Esophagus (tissue), 2 donors: ENCODE results near the gene COBL. TPM values are rescaled to one million over a fixed set of nuclear protein-coding genes. Genes with fewer than 3 reads are reported as not detected.
A peak's percentile ranks its signal among the peaks of the same experiment; 100 is the strongest.

Experiments
- H3K27ac ChIP-seq, 2 donors: one replicate each; pipeline ENCODE4 v1.5.1; 2013; ENCODE audit warnings: low read depth in 2 of 2, mild to moderate bottlenecking in 2 of 2, inconsistent platforms in 1 of 2, low read length in 1 of 2, moderate library complexity in 1 of 2
- H3K27me3 ChIP-seq, 2 donors: one replicate each; pipeline ENCODE4 v1.6.1; 2013; ENCODE audit warnings: low read length in 2 of 2, control low read depth in 1 of 2, mild to moderate bottlenecking in 1 of 2; ENCODE audit not compliant: insufficient read depth in 2 of 2, control insufficient read depth in 1 of 2
- H3K36me3 ChIP-seq, 2 donors: one replicate each; pipeline ENCODE4 v1.6.1; 2013; ENCODE audit warnings: low read length in 1 of 2; ENCODE audit not compliant: control insufficient read depth in 2 of 2, insufficient read depth in 2 of 2
- H3K4me1 ChIP-seq, 2 donors: one replicate each; pipeline ENCODE4 v1.6.1; 2013; ENCODE audit warnings: low read length in 1 of 2; ENCODE audit not compliant: control insufficient read depth in 2 of 2, insufficient read depth in 2 of 2
- H3K4me3 ChIP-seq, 2 donors: one replicate each; pipeline ENCODE4 v1.5.1; 2013; ENCODE audit warnings: low read length in 2 of 2, mild to moderate bottlenecking in 2 of 2, low read depth in 1 of 2, moderate library complexity in 1 of 2
- H3K9me3 ChIP-seq, 2 donors: one replicate each; pipeline ENCODE4 v1.6.1; 2013; ENCODE audit warnings: mild to moderate bottlenecking in 2 of 2, low read depth in 1 of 2, low read length in 1 of 2, moderate library complexity in 1 of 2; ENCODE audit not compliant: control insufficient read depth in 2 of 2, insufficient read depth in 1 of 2
- WGBS, 2 donors: extraction: QIAGEN DNeasy Blood & Tissue Kit; methylation state at CpG; one replicate each; pipeline ENCODE4 v1.1.7; 2013; 5-methylcytosine and 5-hydroxymethylcytosine counted together
- polyA plus RNA-seq, 2 donors: library from polyadenylated mRNA; stranded (reverse); fragments of 200-250 nt; gene quantifications; one replicate each; pipeline ENCODE4 v1.2.3, GENCODE V29; 2013
- donor health status: healthy with polysubstance abuse.
- donor health status: Bipolar disorder and iron deficiency.

COBL gene
- polyA plus RNA-seq, 2 donors: 3.6 to 6.1 TPM

- no peak overlapping the region for H3K4me3 ChIP-seq
- peaks cover 0 to under 1% of the 10 kb centered on the region in 2 donors for H3K9me3 ChIP-seq
- H3K27me3 ChIP-seq: no peaks in the 10 kb centered on the region
- no peaks in the 10 kb centered on the region for H3K4me1 ChIP-seq
- H3K36me3 ChIP-seq: no peaks in the 10 kb centered on the region
- 86 to 87% methylated on average over 5 of the region's 5 CpGs for WGBS, 2 donors
- H3K27ac ChIP-seq: no peak overlapping the region
Observed at GRCh38 chr7:51298912-51299311, 17.7 kb downstream of the COBL start.

- no peak overlapping the region for H3K4me3 ChIP-seq
- H3K4me1 ChIP-seq: no peaks in the 10 kb centered on the region
- H3K27me3 ChIP-seq: no peaks in the 10 kb centered on the region
- no peaks in the 10 kb centered on the region for H3K36me3 ChIP-seq
- WGBS, 2 donors: 84 to 91% methylated on average over 3 of the region's 3 CpGs
- H3K9me3 ChIP-seq: no peaks in the 10 kb centered on the region
- H3K27ac ChIP-seq: no peak overlapping the region
Observed at GRCh38 chr7:51297986-51298385, 18.6 kb downstream of the COBL start.

GRCh38 chr7:51295440-51296245 is 21.0 kb downstream of the COBL start:
- Histone ChIP-seq H3K27ac (peak overlapping the region in 1 of 2 donors; percentile 6), H3K4me3 (no peak overlapping the region), H3K9me3 (no peaks in the 10 kb centered on the region), H3K27me3 (no peaks in the 10 kb centered on the region), H3K4me1 (peaks cover 0 to 4% of the 10 kb centered on the region in 2 donors), H3K36me3 (no peaks in the 10 kb centered on the region)
- 29 to 35% methylated on average over 3 of the region's 3 CpGs for WGBS, 2 donors

GRCh38 chr7:51292596-51292995 is 24.0 kb downstream of the COBL start:
- H3K4me1 ChIP-seq: peaks cover 0 to 5% of the 10 kb centered on the region in 2 donors
- 65 to 77% methylated on average over 4 of the region's 4 CpGs for WGBS, 2 donors
- H3K27ac ChIP-seq: no peak overlapping the region
- no peaks in the 10 kb centered on the region for H3K36me3 ChIP-seq
- no peaks in the 10 kb centered on the region for H3K9me3 ChIP-seq
- no peak overlapping the region for H3K4me3 ChIP-seq
- H3K27me3 ChIP-seq: no peaks in the 10 kb centered on the region

- Histone ChIP-seq H3K4me3 (no peak overlapping the region), H3K4me1 (peaks cover 0 to 5% of the 10 kb centered on the region in 2 donors), H3K36me3 (no peaks in the 10 kb centered on the region), H3K9me3 (no peaks in the 10 kb centered on the region), H3K27ac (peak overlapping the region in 1 of 2 donors; percentile 37), H3K27me3 (no peaks in the 10 kb centered on the region)
- WGBS, 2 donors: 83 to 89% methylated on average over 10 of the region's 10 CpGs
Observed at GRCh38 chr7:51290702-51291540, 25.7 kb downstream of the COBL start.

- WGBS, 2 donors: 70 to 83% methylated on average over 3 of the region's 3 CpGs
- H3K27me3 ChIP-seq: no peaks in the 10 kb centered on the region
- no peak overlapping the region for H3K4me3 ChIP-seq
- peak overlapping the region in 1 of 2 donors; percentile 55 for H3K27ac ChIP-seq
- no peaks in the 10 kb centered on the region for H3K9me3 ChIP-seq
- H3K36me3 ChIP-seq: no peaks in the 10 kb centered on the region
- H3K4me1 ChIP-seq: peaks cover 0 to 5% of the 10 kb centered on the region in 2 donors
Observed at GRCh38 chr7:51290304-51290637, 26.3 kb downstream of the COBL start.

- H3K27me3 ChIP-seq: no peaks in the 10 kb centered on the region
- no peaks in the 10 kb centered on the region for H3K9me3 ChIP-seq
- H3K27ac ChIP-seq: peak overlapping the region in 1 of 2 donors; percentile 87
- no peak overlapping the region for H3K4me3 ChIP-seq
- 64 to 68% methylated on average over 4 of the region's 4 CpGs for WGBS, 2 donors
- H3K36me3 ChIP-seq: no peaks in the 10 kb centered on the region
- peaks cover 0 to 5% of the 10 kb centered on the region in 2 donors for H3K4me1 ChIP-seq
Observed at GRCh38 chr7:51289623-51290303, 26.8 kb downstream of the COBL start.

- WGBS, 2 donors: 50 to 56% methylated on average over 7 of the region's 7 CpGs
- Histone ChIP-seq H3K4me3 (no peak overlapping the region), H3K27me3 (no peaks in the 10 kb centered on the region), H3K9me3 (no peaks in the 10 kb centered on the region), H3K36me3 (no peaks in the 10 kb centered on the region), H3K4me1 (peaks cover 0 to 5% of the 10 kb centered on the region in 2 donors), H3K27ac (peak overlapping the region in 1 of 2 donors; percentile 87)
Observed at GRCh38 chr7:51288896-51289622, 27.6 kb downstream of the COBL start.

GRCh38 chr7:51286401-51286800 is 30.2 kb downstream of the COBL start:
- no peaks in the 10 kb centered on the region for H3K36me3 ChIP-seq
- H3K9me3 ChIP-seq: no peaks in the 10 kb centered on the region
- H3K4me1 ChIP-seq: peaks cover 0 to 5% of the 10 kb centered on the region in 2 donors
- WGBS, 2 donors: 64 to 80% methylated on average over 1 of the region's 1 CpG
- no peak overlapping the region for H3K27ac ChIP-seq
- H3K27me3 ChIP-seq: no peaks in the 10 kb centered on the region
- H3K4me3 ChIP-seq: no peak overlapping the region
